Fibroblast of mammary gland (primary cell): ENCODE results near the gene CDH4.

Experiments
- DNase-seq: peaks from one replicate; pipeline ENCODE4 v3.0.0-alpha.2; 2010; ENCODE audit warnings: low read depth
- H3K4me3 ChIP-seq: 2 replicates; pipeline ENCODE4 v1.5.1; 2011; ENCODE audit warnings: low read depth, mild to moderate bottlenecking, low read length, moderate library complexity; ENCODE audit not compliant: control insufficient read depth
- TF ChIP-seq, protein P1 (sequence below): conservative IDR thresholded peaks from 2 replicates; pipeline ENCODE4 v1.5.1; 2011; ENCODE audit warnings: low read depth, low read length, inconsistent platforms; ENCODE audit not compliant: control insufficient read depth, insufficient read depth

The CDH4 gene

DNA sequence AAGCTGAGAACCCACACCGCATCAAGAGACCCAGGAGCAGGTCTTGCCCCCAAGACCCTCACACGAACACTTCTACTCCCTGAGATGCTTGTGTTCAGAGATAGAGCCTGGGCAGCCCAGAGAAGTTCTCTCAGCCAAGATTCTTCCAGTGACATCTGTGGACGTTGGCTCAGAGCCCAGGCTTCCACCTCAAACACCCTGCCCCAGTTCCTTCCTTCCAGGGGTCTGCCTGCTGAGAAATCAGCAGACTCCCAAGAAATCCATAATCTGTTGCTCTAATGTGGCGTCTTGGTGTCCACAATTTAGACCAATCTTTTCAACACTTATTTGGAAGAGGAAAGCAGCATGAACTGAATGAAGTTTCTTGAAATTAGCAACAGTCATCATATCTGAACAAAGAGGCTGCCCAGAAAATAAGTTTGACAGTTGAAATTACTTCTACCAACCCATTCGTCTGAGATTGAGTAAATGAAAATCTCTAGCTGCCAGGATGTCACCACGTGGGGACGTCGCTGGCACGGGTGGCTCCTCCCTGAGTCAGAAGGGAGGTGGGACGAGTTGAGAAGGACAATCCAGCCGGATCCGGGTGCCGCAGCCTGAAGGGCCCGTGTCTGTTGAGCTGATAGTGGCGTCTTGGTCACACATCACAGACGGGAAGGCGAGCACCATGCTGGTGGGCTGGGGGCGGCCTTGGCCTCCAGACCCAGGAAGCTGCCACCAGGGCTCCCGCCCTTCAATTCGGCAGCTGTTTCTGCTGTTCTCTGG is 412.7 kb downstream of the CDH4 start:
- no peak overlapping the region for H3K4me3 ChIP-seq
- no peak for DNase-seq
- TF ChIP-seq, protein P1, sequence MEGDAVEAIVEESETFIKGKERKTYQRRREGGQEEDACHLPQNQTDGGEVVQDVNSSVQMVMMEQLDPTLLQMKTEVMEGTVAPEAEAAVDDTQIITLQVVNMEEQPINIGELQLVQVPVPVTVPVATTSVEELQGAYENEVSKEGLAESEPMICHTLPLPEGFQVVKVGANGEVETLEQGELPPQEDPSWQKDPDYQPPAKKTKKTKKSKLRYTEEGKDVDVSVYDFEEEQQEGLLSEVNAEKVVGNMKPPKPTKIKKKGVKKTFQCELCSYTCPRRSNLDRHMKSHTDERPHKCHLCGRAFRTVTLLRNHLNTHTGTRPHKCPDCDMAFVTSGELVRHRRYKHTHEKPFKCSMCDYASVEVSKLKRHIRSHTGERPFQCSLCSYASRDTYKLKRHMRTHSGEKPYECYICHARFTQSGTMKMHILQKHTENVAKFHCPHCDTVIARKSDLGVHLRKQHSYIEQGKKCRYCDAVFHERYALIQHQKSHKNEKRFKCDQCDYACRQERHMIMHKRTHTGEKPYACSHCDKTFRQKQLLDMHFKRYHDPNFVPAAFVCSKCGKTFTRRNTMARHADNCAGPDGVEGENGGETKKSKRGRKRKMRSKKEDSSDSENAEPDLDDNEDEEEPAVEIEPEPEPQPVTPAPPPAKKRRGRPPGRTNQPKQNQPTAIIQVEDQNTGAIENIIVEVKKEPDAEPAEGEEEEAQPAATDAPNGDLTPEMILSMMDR = no peak

GRCh38 chr20:61665528-61666470 is 413.7 kb downstream of the CDH4 start:
- TF ChIP-seq, protein P1 = no peak
- H3K4me3 ChIP-seq = no peak overlapping the region
- DNase-seq = no peak

GRCh38 chr20:61666471-61666832 is 414.4 kb downstream of the CDH4 start:
- H3K4me3 ChIP-seq = no peak overlapping the region
- TF ChIP-seq, protein P1 = no peak
- DNase-seq = no peak

DNA sequence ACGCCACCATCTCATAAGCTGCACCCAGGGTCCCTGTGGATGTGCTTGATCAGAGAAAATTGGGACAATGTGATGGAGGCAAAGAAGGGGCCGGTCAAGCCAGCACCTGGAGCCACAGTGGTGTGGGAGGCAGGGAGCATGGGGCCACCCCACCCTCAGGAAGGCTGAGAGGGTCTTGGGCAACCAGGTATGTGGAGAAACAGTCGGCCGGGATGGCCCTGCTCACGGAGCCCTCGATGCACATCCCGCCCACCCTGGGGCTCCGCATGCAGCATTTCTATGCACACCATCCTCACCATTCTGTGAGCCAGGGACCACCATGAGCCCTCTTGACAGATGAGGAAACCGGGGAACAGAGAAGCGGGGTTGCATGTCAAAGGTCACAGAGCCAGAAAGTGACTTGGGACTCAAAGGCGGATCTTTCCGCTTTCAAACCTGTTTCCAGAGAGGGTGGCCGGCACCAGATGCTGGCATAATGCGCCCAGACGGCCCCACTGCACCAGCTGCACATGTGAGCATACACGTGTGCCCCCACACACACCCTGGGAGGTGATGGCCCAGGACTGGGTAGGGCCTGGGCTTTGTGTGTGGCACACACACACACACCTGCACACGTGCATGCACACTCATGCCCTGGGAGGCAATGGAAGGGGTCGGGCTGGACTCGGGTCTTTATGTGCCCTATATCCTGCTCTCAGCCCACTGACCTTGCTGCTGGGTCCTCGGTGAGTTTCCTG is 415.2 kb downstream of the CDH4 start:
- TF ChIP-seq, protein P1 = no peak
- H3K4me3 ChIP-seq = no peak overlapping the region
- DNase-seq = no peak

GRCh38 chr20:61668065-61668650 is 416.1 kb downstream of the CDH4 start:
- TF ChIP-seq, protein P1 = no peak
- no peak for DNase-seq
- no peak overlapping the region for H3K4me3 ChIP-seq
